Memory B cell (primary cell): ENCODE data around the gene OR5H6.
A peak's percentile ranks its signal among the peaks of the same experiment; 100 is the strongest.
"Not testable (repeated sequence)": the region's sequence is repeated elsewhere in the genome, so short reads cannot be mapped to it uniquely, and the experiment has no call there.

Experiments
- ATAC-seq: fragments of 150-1000 bp; cut with Tn5 transposase; 2 replicates; pipeline ENCODE4 v1.10.0; 2021; ENCODE audit warnings: low read depth, mild to moderate bottlenecking, moderate library complexity
- DNase-seq, 2 donors: peaks; one replicate each; pipeline ENCODE4 v3.0.0; 2022; ENCODE audit warnings: low spot score in 2 of 2
- H3K27ac Mint-ChIP-seq: one replicate; pipeline ENCODE4 v1.8.0; 2022; ENCODE audit warnings: mild to moderate bottlenecking, moderate library complexity, mixed read lengths
- H3K27me3 Mint-ChIP-seq: one replicate; pipeline ENCODE4 v1.8.0; 2022; ENCODE audit warnings: mixed read lengths
- H3K36me3 Mint-ChIP-seq: one replicate; pipeline ENCODE4 v1.8.0; 2022; ENCODE audit warnings: mild to moderate bottlenecking, mixed read lengths
- H3K4me1 Mint-ChIP-seq: one replicate; pipeline ENCODE4 v1.8.0; 2022; ENCODE audit warnings: mixed read lengths
- H3K4me3 Mint-ChIP-seq: one replicate; pipeline ENCODE4 v1.8.0; 2022; ENCODE audit warnings: mild to moderate bottlenecking, moderate library complexity, mixed read lengths
- H3K9me3 Mint-ChIP-seq: one replicate; pipeline ENCODE4 v1.8.0; 2022; ENCODE audit warnings: mixed read lengths

Gene OR5H6

GRCh38 chr3:98263944-98264343 lies at the start of gene OR5H6:
OR5H6 (plus strand) TSS chr3:98264244; CDS start chr3:98264333, 89 bp downstream.
- no peaks in the 10 kb centered on the region for H3K27me3 Mint-ChIP-seq
- H3K9me3 Mint-ChIP-seq: peaks cover 6% of the 10 kb centered on the region
- no peaks in the 10 kb centered on the region for H3K36me3 Mint-ChIP-seq
- H3K4me1 Mint-ChIP-seq: no peaks in the 10 kb centered on the region
- DNase-seq (no peak), ATAC-seq (no peak)
- no peak within 1 kb of the TSS for H3K27ac Mint-ChIP-seq
- no peak within 1 kb of the TSS for H3K4me3 Mint-ChIP-seq

GRCh38 chr3:98215051-98215450 lies 49.0 kb upstream of the OR5H6 start:
- no peaks in the 10 kb centered on the region for H3K4me1 Mint-ChIP-seq
- H3K27me3 Mint-ChIP-seq: no peaks in the 10 kb centered on the region
- H3K4me3 Mint-ChIP-seq: no peak overlapping the region
- H3K9me3 Mint-ChIP-seq: no peaks in the 10 kb centered on the region
- ATAC-seq (no peak), DNase-seq (no peak)
- no peaks in the 10 kb centered on the region for H3K36me3 Mint-ChIP-seq
- no peak overlapping the region for H3K27ac Mint-ChIP-seq

GRCh38 chr3:98223907-98224672 lies 40.0 kb upstream of the OR5H6 start:
- Mint-ChIP-seq H3K27me3 (no peaks in the 10 kb centered on the region), H3K27ac (no peak overlapping the region), H3K36me3 (no peaks in the 10 kb centered on the region), H3K4me1 (no peaks in the 10 kb centered on the region), H3K9me3 (no peaks in the 10 kb centered on the region), H3K4me3 (no peak overlapping the region)
- DNase-seq (no peak), ATAC-seq (no peak)

- Mint-ChIP-seq H3K27me3 (peaks cover 2% of the 10 kb centered on the region), H3K4me1 (peaks cover 12% of the 10 kb centered on the region), H3K36me3 (no peaks in the 10 kb centered on the region), H3K4me3 (no peak overlapping the region), H3K27ac (no peak overlapping the region), H3K9me3 (peaks cover 2% of the 10 kb centered on the region)
- no peak for DNase-seq
- no peak for ATAC-seq
These were observed 31.6 kb upstream of the OR5H6 start for GRCh38 chr3:98232489-98232888.

GRCh38 chr3:98233468-98233867 lies 30.6 kb upstream of the OR5H6 start:
- H3K27me3 Mint-ChIP-seq: peaks cover 2% of the 10 kb centered on the region
- DNase-seq (no peak), ATAC-seq (peak; percentile 32)
- H3K27ac Mint-ChIP-seq: no peak overlapping the region
- peaks cover 12% of the 10 kb centered on the region for H3K4me1 Mint-ChIP-seq
- H3K9me3 Mint-ChIP-seq: peaks cover 2% of the 10 kb centered on the region
- no peak overlapping the region for H3K4me3 Mint-ChIP-seq
- H3K36me3 Mint-ChIP-seq: no peaks in the 10 kb centered on the region

GRCh38 chr3:98240131-98240530 lies 23.9 kb upstream of the OR5H6 start:
- no peak for DNase-seq
- Mint-ChIP-seq H3K9me3 (peaks cover 1% of the 10 kb centered on the region), H3K4me3 (no peak overlapping the region), H3K27ac (no peak overlapping the region), H3K36me3 (no peaks in the 10 kb centered on the region), H3K27me3 (peaks cover 1% of the 10 kb centered on the region), H3K4me1 (no peaks in the 10 kb centered on the region)
- no peak for ATAC-seq

- DNase-seq: no peak
- no peaks in the 10 kb centered on the region for H3K4me1 Mint-ChIP-seq
- H3K27ac Mint-ChIP-seq: no peak overlapping the region
- H3K4me3 Mint-ChIP-seq: no peak overlapping the region
- peaks cover 3% of the 10 kb centered on the region for H3K9me3 Mint-ChIP-seq
- H3K36me3 Mint-ChIP-seq: no peaks in the 10 kb centered on the region
- peaks cover 7% of the 10 kb centered on the region for H3K27me3 Mint-ChIP-seq
- ATAC-seq: no peak
These were observed 21.9 kb upstream of the OR5H6 start for GRCh38 chr3:98242155-98242554.

- no peaks in the 10 kb centered on the region for H3K36me3 Mint-ChIP-seq
- H3K9me3 Mint-ChIP-seq: peaks cover 3% of the 10 kb centered on the region
- no peak overlapping the region for H3K4me3 Mint-ChIP-seq
- H3K4me1 Mint-ChIP-seq: no peaks in the 10 kb centered on the region
- no peak overlapping the region for H3K27ac Mint-ChIP-seq
- no peak for ATAC-seq
- no peak for DNase-seq
- peaks cover 7% of the 10 kb centered on the region for H3K27me3 Mint-ChIP-seq
These were observed 20.2 kb upstream of the OR5H6 start for GRCh38 chr3:98243843-98244242.

GRCh38 chr3:98246142-98246541 lies 17.9 kb upstream of the OR5H6 start:
- DNase-seq (no peak), ATAC-seq (no peak)
- no peaks in the 10 kb centered on the region for H3K36me3 Mint-ChIP-seq
- no peak overlapping the region for H3K27ac Mint-ChIP-seq
- peaks cover 7% of the 10 kb centered on the region for H3K27me3 Mint-ChIP-seq
- no peaks in the 10 kb centered on the region for H3K4me1 Mint-ChIP-seq
- H3K4me3 Mint-ChIP-seq: no peak overlapping the region
- H3K9me3 Mint-ChIP-seq: peaks cover 3% of the 10 kb centered on the region

- H3K9me3 Mint-ChIP-seq: peaks cover 13% of the 10 kb centered on the region
- ATAC-seq, H3K36me3 Mint-ChIP-seq, H3K4me1 Mint-ChIP-seq, H3K27me3 Mint-ChIP-seq, DNase-seq, H3K27ac Mint-ChIP-seq, H3K4me3 Mint-ChIP-seq: not testable (repeated sequence)
These were observed 8.0 kb upstream of the OR5H6 start for GRCh38 chr3:98256026-98256425.

- no peaks in the 10 kb centered on the region for H3K27me3 Mint-ChIP-seq
These were observed 4.3 kb upstream of the OR5H6 start for GRCh38 chr3:98259707-98260106.

GRCh38 chr3:98262046-98262445 lies 2.0 kb upstream of the OR5H6 start:
- H3K27me3 Mint-ChIP-seq: no peaks in the 10 kb centered on the region
- no peak overlapping the region for H3K27ac Mint-ChIP-seq
- ATAC-seq (no peak), DNase-seq (no peak)
- H3K9me3 Mint-ChIP-seq: peaks cover 8% of the 10 kb centered on the region
- no peaks in the 10 kb centered on the region for H3K36me3 Mint-ChIP-seq
- H3K4me3 Mint-ChIP-seq: no peak overlapping the region
- no peaks in the 10 kb centered on the region for H3K4me1 Mint-ChIP-seq

More at GRCh38 chr3:98259707-98260106, 4.3 kb upstream of the OR5H6 start:
- DNase-seq: no peak
- H3K9me3 Mint-ChIP-seq: peaks cover 8% of the 10 kb centered on the region
- no peaks in the 10 kb centered on the region for H3K36me3 Mint-ChIP-seq
- no peak for ATAC-seq
- no peak overlapping the region for H3K4me3 Mint-ChIP-seq
- no peaks in the 10 kb centered on the region for H3K4me1 Mint-ChIP-seq
- no peak overlapping the region for H3K27ac Mint-ChIP-seq

GRCh38 chr3:98269846-98270245 lies 5.8 kb downstream of the OR5H6 start:
- Mint-ChIP-seq H3K27ac (no peak overlapping the region), H3K9me3 (peaks cover 15% of the 10 kb centered on the region), H3K36me3 (peaks cover 4% of the 10 kb centered on the region), H3K4me1 (no peaks in the 10 kb centered on the region), H3K27me3 (peaks cover 4% of the 10 kb centered on the region), H3K4me3 (no peak overlapping the region)
- DNase-seq: no peak
- ATAC-seq: no peak

GRCh38 chr3:98272126-98272525 lies 8.1 kb downstream of the OR5H6 start:
- Mint-ChIP-seq H3K4me1 (no peaks in the 10 kb centered on the region), H3K9me3 (peaks cover 15% of the 10 kb centered on the region), H3K27ac (no peak overlapping the region), H3K27me3 (peaks cover 4% of the 10 kb centered on the region), H3K4me3 (no peak overlapping the region), H3K36me3 (peaks cover 4% of the 10 kb centered on the region)
- ATAC-seq: no peak
- no peak for DNase-seq

- Mint-ChIP-seq H3K4me3 (no peak overlapping the region), H3K9me3 (peaks cover 5% of the 10 kb centered on the region), H3K27ac (no peak overlapping the region), H3K4me1 (no peaks in the 10 kb centered on the region), H3K27me3 (peaks cover 4% of the 10 kb centered on the region), H3K36me3 (peaks cover 4% of the 10 kb centered on the region)
- DNase-seq (no peak), ATAC-seq (no peak)
These were observed 10.9 kb downstream of the OR5H6 start for GRCh38 chr3:98274914-98275313.
